G401 (cell line): Measurements from ENCODE around the gene RGS2. TPM values are rescaled to one million over a fixed set of nuclear protein-coding genes. Genes with fewer than 3 reads are reported as not detected.

Experiments
- DNase-seq: peaks from one replicate; pipeline ENCODE4 v3.0.0-alpha.2; 2015; ENCODE audit warnings: low spot score
- in situ Hi-C: cut with HindIII; loops from 2 replicates; pipeline ENCODE4 v1.10.0; 2016; ENCODE audit warnings: low sequenced_read_pairs, mixed read lengths
- total RNA-seq: library from RNA; depleted of rRNA; stranded (reverse); fragments of >200 nt; shearing (Covaris generic); gene quantifications from 2 replicates; pipeline ENCODE4 v1.2.3, GENCODE V29; 2014

RGS2 gene
- total RNA-seq, 1 experiment from 2014 or later: 40.3 TPM

GRCh38 chr1:192814805-192815204 is 6.0 kb downstream of the RGS2 start:
- in situ Hi-C loops: loop anchor here (25.0 kb wide), 1 partner anchor 197 kb away; no protein-coding TSS in a partner anchor
- DNase-seq: no peak

DNA sequence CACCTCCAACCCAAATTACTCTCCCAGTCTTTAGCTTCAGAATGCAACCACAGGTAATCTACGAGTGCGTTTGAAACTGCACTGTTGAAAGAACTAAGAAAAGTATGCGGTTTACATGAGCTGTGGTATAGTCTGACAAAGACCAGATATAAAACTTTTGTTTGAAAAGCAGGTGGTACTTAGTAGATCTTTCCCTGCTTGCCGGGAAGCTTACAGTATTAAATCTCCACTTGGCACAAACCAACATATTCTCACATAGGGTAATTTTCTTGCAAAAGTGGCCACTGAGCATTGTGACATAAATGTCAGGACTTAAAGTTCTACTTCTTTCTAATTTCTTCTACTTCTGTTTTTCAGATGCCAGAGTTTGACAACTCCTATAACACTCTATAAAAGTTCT is 8.4 kb downstream of the RGS2 start:
- no peak for DNase-seq
- in situ Hi-C loops: loop anchor here (25.0 kb wide), 1 partner anchor 195 kb away; no protein-coding TSS in a partner anchor

DNA sequence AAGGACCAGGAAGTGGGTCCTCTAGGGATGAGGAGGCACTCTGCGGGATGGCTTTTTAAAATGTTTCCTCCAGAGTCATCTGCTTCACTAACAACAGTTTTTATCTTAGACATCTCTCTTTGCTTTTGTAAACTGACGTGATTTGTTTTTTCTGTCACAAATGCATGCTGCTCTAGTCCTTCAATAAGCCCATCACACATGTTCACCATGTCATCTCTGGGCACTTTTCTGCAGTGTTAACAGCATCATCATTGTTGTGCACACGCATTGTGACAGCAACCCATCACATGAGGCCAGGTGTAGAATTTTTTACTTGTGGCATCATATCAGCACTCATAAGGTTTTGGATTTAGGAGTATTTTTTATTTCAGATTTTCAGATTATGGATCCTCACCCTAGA is 12.5 kb downstream of the RGS2 start:
- no peak for DNase-seq
- in situ Hi-C loops: loop anchor here (25.0 kb wide), 1 partner anchor 191 kb away; no protein-coding TSS in a partner anchor

GRCh38 chr1:192824511-192824910 is 15.7 kb downstream of the RGS2 start:
- in situ Hi-C loops: loop anchor here (25.0 kb wide), 1 partner anchor 188 kb away; no protein-coding TSS in a partner anchor
- DNase-seq: no peak

GRCh38 chr1:192826791-192827546 is 18.1 kb downstream of the RGS2 start:
- in situ Hi-C loops: no loop called here

GRCh38 chr1:192830595-192831246 is 21.9 kb downstream of the RGS2 start:
- in situ Hi-C loops: no loop called here
- no peak for DNase-seq

More at GRCh38 chr1:192826791-192827546, 18.1 kb downstream of the RGS2 start:
- no peak for DNase-seq

DNA sequence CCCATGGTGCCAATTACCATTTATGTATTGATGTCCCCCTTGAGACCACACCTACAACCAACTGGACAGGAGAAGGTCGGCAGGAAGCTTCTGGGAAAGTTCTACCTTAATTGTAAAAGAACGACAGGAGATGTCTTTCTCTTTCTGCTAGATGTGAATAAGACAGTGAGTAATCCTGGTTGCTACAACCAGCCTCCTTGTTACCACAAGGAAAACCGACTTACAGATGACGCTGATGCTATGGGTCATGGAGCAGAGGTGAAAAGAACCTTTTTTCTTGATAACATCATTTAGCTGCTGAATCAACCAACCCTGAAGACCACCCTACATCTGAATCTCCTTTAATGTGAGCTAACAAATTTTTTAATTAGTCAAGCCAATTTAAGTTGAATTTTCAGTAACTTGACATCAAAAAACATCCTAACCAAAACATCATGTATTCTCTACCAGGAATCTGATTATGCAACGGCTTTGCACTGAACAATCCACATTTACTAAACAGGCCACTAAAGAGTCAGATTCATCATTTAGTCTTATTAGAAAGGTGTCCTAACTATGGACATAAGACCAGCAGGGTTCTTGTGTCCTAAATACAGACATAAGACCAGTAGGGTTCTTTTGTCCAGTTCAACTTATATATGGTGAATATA is 23.0 kb downstream of the RGS2 start:
- DNase-seq: no peak
- in situ Hi-C loops: no loop called here

DNA sequence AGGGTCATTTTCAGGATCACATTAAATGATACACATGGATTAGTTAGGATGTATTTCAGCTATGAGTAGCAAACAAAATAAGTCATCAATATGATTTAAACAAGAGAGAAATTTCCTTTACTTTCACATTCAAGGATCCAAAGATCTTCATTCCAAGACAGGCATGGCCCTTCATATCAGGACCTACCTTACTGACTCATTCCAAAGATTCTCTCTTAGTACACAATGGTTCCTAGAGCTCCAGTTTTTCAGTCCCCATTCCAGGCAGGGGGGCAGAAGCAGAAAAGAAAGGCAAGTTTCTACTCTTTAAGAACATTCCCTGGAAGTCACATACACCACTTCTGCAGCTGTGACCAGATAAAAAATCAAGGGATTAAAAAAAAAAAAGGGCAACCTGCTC is 23.7 kb downstream of the RGS2 start:
- no peak for DNase-seq
- in situ Hi-C loops: no loop called here

- DNase-seq: no peak
- in situ Hi-C loops: no loop called here
Observed at GRCh38 chr1:192835116-192835515, 26.3 kb downstream of the RGS2 start.

DNA sequence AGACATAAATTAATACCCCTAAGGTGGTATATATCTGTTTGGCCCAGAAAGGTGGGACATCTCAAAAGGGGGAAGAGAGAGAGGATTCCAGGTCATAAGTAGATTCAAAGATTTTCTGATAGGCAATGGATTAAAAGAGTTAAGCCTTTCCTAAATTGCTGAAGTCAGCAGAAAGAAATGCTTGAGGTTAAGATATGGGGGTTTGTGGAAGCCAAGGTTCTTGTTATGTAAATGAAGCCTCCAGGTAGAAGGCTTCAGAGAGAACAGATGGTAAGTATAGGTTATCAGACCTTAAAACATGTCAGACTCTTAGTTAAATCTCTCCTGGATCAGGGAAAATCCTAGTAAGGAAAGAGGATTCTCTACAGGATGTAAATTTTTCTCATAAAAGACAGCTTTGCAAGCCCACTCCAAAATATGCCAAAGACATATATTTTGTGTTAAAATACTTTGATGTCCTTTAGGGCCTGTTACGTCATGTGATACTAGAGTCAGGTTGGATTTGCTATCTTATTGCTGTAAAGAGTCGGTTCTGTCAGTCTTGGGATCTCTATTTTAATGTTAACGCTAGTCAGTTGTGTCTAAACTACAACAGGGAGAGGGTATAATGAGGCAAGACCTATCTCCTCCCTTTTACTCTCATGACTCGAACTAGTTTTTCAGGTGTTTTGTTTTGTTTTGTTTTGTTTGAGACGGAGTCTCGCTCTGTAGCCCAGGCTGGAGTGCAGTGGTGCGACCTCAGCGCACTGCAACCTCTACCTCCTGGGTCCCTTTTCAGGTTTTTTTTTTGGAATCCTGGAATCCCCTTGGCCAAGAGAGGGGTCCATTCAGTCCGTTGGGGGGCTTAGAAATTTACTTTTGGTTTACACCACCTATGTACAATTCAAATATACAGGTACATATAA is 30.6 kb downstream of the RGS2 start:
- in situ Hi-C loops: no loop called here
- no peak for DNase-seq

GRCh38 chr1:192844360-192844759 is 35.5 kb downstream of the RGS2 start:
- in situ Hi-C loops: no loop called here
- no peak for DNase-seq

GRCh38 chr1:192846950-192847349 is 38.1 kb downstream of the RGS2 start:
- no peak for DNase-seq
- in situ Hi-C loops: no loop called here

- in situ Hi-C loops: no loop called here
- no peak for DNase-seq
Observed at GRCh38 chr1:192849011-192849410, 40.2 kb downstream of the RGS2 start.

GRCh38 chr1:192849442-192849841 is 40.6 kb downstream of the RGS2 start:
- DNase-seq: no peak
- in situ Hi-C loops: no loop called here

DNA sequence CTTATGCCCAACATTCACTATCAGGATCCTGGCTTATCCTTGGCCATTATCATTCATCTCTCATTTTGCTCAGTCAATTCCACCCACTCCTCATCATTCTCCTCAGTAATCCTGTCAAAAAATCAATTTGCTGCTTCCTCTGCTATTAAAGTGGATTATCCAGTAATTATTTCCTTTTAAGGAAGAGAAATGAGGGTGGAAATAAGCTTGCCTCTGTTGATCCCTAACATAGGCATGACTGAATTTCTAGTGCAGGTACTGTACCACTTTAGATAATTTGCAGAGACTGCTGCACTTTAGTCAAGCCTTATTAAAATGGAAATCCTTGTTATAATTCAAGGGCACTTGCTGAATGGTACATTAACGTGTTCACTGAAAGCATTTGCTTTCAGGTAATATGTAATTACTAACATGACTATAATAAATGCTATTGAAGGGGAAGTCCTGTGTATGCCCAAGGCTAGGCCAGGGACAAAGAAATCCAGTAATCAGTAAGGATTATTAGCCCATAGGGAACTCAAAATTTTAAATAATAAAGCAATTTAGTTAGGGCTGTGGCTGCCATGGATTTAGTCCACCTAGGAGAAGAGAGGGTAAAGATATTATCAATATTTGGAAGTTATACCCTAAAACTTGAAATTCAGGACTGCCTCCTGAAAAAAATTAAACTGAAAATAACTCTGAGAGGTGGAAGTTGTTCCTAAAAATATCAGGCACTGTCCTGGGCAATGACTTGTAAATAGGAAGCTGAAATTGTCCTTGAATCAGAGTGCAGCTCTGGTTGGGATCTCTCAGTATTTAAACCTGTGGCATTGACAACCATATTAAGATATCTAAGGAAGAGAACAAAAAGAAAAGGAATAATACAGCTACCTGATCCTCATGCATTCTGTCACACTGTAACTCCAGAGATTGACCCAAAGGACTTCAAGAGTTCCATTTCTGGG is 43.4 kb downstream of the RGS2 start:
- in situ Hi-C loops: no loop called here
- no peak for DNase-seq

DNA sequence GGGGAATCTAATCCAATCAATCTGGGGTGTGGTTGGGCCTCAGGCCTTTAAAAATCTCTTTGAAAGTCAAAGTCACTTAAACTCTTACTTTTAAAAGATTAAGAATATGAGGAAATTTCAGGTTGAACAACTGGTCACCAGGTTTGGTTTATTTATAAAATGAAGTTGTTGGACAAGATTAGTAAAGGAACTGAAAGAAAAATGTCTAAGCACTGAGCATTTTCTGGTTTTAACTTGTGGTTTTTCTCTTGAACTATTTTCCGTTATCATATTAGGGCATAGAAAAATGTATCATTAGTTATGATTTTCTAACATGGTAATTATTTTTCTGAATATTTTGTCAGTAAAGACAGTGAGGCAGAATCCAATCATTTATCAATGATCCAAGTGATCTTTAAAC is 49.6 kb downstream of the RGS2 start:
- in situ Hi-C loops: no loop called here

GRCh38 chr1:192859808-192860207 is 51.0 kb downstream of the RGS2 start:
- no peak for DNase-seq
- in situ Hi-C loops: no loop called here

More for the DNA sequence above, 49.6 kb downstream of the RGS2 start:
- no peak for DNase-seq
